ENCODE measurements around the gene KRT7.

DNA sequence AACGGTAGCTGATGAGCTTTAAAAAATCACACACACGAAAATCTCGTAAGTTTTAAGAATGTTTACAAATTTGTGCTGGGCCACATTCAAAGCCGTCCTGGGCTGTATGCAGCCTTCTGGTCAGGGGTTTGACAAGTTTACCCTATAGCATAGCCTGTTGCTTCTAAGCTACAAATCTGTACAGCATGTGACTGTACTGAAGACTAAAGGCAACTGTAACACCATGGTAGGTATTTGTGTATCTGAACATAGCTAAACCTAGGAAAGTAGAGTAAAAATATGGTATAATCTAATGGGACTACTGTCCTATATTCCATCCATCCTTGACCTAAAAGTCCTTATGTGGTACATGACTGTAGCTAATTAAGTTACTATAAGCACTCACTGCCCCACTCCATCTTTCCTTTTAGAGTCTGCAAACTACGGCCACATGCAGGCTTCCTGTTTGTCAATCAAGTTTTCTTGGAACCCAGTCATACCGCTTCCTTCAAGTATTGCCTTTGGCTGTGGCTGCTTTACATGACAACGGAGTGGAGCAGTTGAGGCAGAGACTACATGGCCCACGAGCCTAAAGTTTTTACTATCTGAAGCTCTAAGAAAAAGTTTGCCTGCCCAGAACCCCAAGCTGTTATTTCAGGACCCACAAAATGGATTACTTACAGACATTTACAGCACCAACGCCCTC is 18.5 kb downstream of the KRT7 start:
- TF ChIP-seq EZH2 (IDR thresholded peaks at IDR 0.05): no peak
- no peak for TF ChIP-seq POLR2AphosphoS5 (IDR thresholded peaks at IDR 0.05; ENCODE audit: borderline replicate concordance, low read depth, low read length)
- no peak for TF ChIP-seq FOXP2 (optimal IDR thresholded peaks at IDR 0.05; ENCODE audit: control extremely low read depth, extremely low read length, insufficient read depth)
